Activated T-cell treated with anti-CD3 and anti-CD28 coated beads, Interleukin-2, amount 50 U/mL, for 48 hours (primary cell): Measurements from ENCODE around the gene RRP1.
A peak's percentile ranks its signal among the peaks of the same experiment; 100 is the strongest.

Experiments
- DNase-seq, 2 experiments: peaks; one replicate each; pipeline ENCODE4 v3.0.0-alpha.2; 2020

RRP1 gene

GRCh38 chr21:43803558-43804300 is 14.4 kb downstream of the RRP1 start:
- no peak for DNase-seq

- DNase-seq: no peak
These were observed 16.0 kb downstream of the RRP1 start for GRCh38 chr21:43805275-43805800.

- DNase-seq: no peak
These were observed 16.8 kb downstream of the RRP1 start for GRCh38 chr21:43806017-43806710.

- no peak for DNase-seq
These were observed 19.0 kb downstream of the RRP1 start for GRCh38 chr21:43808367-43808766.

GRCh38 chr21:43808832-43809251 is 19.5 kb downstream of the RRP1 start:
- DNase-seq: no peak

- DNase-seq: no peak
These were observed 20.0 kb downstream of the RRP1 start for GRCh38 chr21:43809346-43809799.

- DNase-seq: no peak
These were observed 20.6 kb downstream of the RRP1 start for GRCh38 chr21:43809853-43810504.

GRCh38 chr21:43810505-43811261 is 21.3 kb downstream of the RRP1 start:
- peak; percentile 97 to 99 for DNase-seq

GRCh38 chr21:43811262-43812105 is 22.1 kb downstream of the RRP1 start:
- DNase-seq: no peak

- DNase-seq: no peak
These were observed 22.9 kb downstream of the RRP1 start for GRCh38 chr21:43812139-43812821.

GRCh38 chr21:43812957-43813655 is 23.7 kb downstream of the RRP1 start:
- no peak for DNase-seq

GRCh38 chr21:43813656-43813980 is 24.2 kb downstream of the RRP1 start:
- DNase-seq: no peak

- DNase-seq: no peak
These were observed 25.1 kb downstream of the RRP1 start for GRCh38 chr21:43814215-43815106.

GRCh38 chr21:43815107-43815613 is 25.8 kb downstream of the RRP1 start:
- DNase-seq: no peak

GRCh38 chr21:43815991-43816390 is 26.6 kb downstream of the RRP1 start:
- DNase-seq: no peak

GRCh38 chr21:43816611-43817071 is 27.3 kb downstream of the RRP1 start:
- no peak for DNase-seq

GRCh38 chr21:43817157-43818086 is 28.0 kb downstream of the RRP1 start:
- DNase-seq: no peak

GRCh38 chr21:43818685-43819084 is 29.3 kb downstream of the RRP1 start:
- no peak for DNase-seq
